Measurements from ENCODE around the gene RPUSD3.

The RPUSD3 gene

DNA sequence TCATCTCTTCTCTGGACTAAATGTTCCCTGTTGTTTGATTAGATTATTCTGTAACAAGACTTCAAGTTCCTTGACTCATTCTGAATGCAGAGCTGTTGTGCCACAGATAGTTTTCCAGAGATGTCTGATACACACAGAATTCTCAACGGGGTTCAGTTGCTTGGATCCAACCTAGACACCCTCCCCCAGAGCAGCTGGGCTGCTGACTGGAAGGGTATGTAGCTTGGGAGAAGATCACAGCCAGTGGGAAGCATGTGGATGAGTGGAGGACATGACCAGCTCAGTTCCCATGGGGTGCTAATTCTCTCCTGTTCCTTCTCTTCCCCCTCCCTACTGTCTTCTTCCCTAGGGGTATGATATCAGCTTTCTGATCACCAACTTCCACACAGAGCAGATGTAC, 40.3 kb downstream of the RPUSD3 start:
- no peak for TF ChIP-seq CTCF (IDR thresholded peaks at IDR 0.05; ENCODE audit: control insufficient read depth, extremely low read depth, insufficient read depth)

GRCh38 chr3:9800529-9800928, 43.3 kb downstream of the RPUSD3 start:
- TF ChIP-seq CTCF (IDR thresholded peaks at IDR 0.05; ENCODE audit: control insufficient read depth, extremely low read depth, insufficient read depth): peak; percentile 41
- DNase-seq (ENCODE audit: low read depth): no peak
- H3K4me3 ChIP-seq (ENCODE audit: low read depth, low read length): no peak overlapping the region

More for the DNA sequence above, 40.3 kb downstream of the RPUSD3 start:
- DNase-seq (ENCODE audit: low read depth): no peak
- H3K4me3 ChIP-seq (ENCODE audit: low read depth, low read length): no peak overlapping the region

GRCh38 chr3:9797196-9797945, 46.4 kb downstream of the RPUSD3 start:
- no peak for TF ChIP-seq CTCF (IDR thresholded peaks at IDR 0.05; ENCODE audit: control insufficient read depth, extremely low read depth, insufficient read depth)
- no peak for DNase-seq (ENCODE audit: low read depth)
- no peak overlapping the region for H3K4me3 ChIP-seq (ENCODE audit: low read depth, low read length)

- DNase-seq (ENCODE audit: low read depth): no peak
Measured at GRCh38 chr3:9795207-9795606, 48.6 kb downstream of the RPUSD3 start.

GRCh38 chr3:9794400-9794799, 49.4 kb downstream of the RPUSD3 start:
- TF ChIP-seq CTCF (IDR thresholded peaks at IDR 0.05; ENCODE audit: control insufficient read depth, extremely low read depth, insufficient read depth): no peak
- no peak for DNase-seq (ENCODE audit: low read depth)
- H3K4me3 ChIP-seq (ENCODE audit: low read depth, low read length): no peak overlapping the region

More at GRCh38 chr3:9795207-9795606, 48.6 kb downstream of the RPUSD3 start:
- H3K4me3 ChIP-seq (ENCODE audit: low read depth, low read length): no peak overlapping the region
- no peak for TF ChIP-seq CTCF (IDR thresholded peaks at IDR 0.05; ENCODE audit: control insufficient read depth, extremely low read depth, insufficient read depth)

DNA sequence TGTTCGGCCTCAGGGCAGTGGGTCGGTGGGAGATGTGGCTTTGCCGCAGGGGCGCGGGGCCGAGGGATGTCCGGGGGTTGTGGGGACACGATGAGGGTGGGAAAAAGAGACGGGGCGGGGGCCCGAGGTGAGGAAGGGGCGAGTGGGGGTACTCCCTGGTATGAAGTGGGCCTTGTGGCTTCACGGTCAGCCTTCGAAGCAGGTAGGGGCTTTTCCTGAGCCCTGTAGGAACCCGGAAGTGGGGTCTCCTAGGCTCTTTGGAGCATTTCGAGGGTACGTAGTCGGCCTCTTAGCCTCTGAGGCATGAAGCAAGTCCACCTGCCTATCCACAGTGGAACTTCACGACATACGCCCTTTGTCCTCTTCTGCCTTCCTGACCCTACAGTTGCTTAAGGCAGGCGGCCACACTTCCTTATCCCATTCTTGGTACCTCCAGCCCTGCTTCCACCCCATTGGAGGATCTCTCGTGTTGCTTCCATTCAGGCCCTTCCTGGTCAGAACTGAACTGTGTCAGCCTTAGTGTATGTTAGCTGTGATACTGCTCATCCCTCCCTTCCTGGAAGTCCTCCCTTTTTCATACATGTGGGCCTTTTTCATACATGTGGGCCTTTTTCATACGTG, 50.5 kb downstream of the RPUSD3 start:
- no peak for TF ChIP-seq CTCF (IDR thresholded peaks at IDR 0.05; ENCODE audit: control insufficient read depth, extremely low read depth, insufficient read depth)
- H3K4me3 ChIP-seq (ENCODE audit: low read depth, low read length): peak overlapping the region; percentile 97
- DNase-seq (ENCODE audit: low read depth): no peak

All from LNCaP clone FGC (cell line).